ENCODE results near the gene ZCCHC17.

The ZCCHC17 gene

GRCh38 chr1:31373897-31374486 lies 77.2 kb downstream of the ZCCHC17 start:
- ATAC-seq (ENCODE audit: insufficient read depth, low read depth) (0 out of 3 replicates have a peak, but pooled peaks have one; percentile 5), DNase-seq (no peak)
- H3K4me3 ChIP-seq (ENCODE audit: low read depth in 1 of 2, low read length in 2 of 2) = peak overlapping the region in 1 of 2 experiments; percentile 55; a peak in 2 of 4 replicates
- H3K9ac ChIP-seq (ENCODE audit: low read depth, low read length) = peak overlapping the region; percentile 49
- H3K9me3 ChIP-seq (ENCODE audit: insufficient read depth, low read length, severe bottlenecking) = no peaks in the 10 kb centered on the region
- no peaks in the 10 kb centered on the region for H3K36me3 ChIP-seq (ENCODE audit: insufficient read depth, low read length)
- H3K27ac ChIP-seq (ENCODE audit: low read length) = peak overlapping the region; percentile 65
- H2AFZ ChIP-seq (ENCODE audit: low read depth, low read length) = peak overlapping the region; percentile 80
- no peaks in the 10 kb centered on the region for H4K20me1 ChIP-seq (ENCODE audit: insufficient read depth, low read length)
- H3K79me2 ChIP-seq (ENCODE audit: insufficient read depth, low read length) = no peaks in the 10 kb centered on the region
- peak overlapping the region; percentile 80 for H3K4me2 ChIP-seq (ENCODE audit: insufficient read depth, low read length)
- TF ChIP-seq EZH2 (IDR thresholded peaks at IDR 0.05; ENCODE audit: borderline replicate concordance, low read depth, low read length, severe bottlenecking) = no peak
- TF ChIP-seq CTCF (IDR thresholded peaks at IDR 0.05; ENCODE audit: borderline replicate concordance, extremely low read depth, low read length, poor library complexity, severe bottlenecking) = no peak
- peaks cover 18% of the 10 kb centered on the region for H3K4me1 ChIP-seq (ENCODE audit: insufficient read depth, low read length)
- H3K27me3 ChIP-seq (ENCODE audit: insufficient read depth, low read length, poor library complexity) = no peaks in the 10 kb centered on the region

- no peak for ATAC-seq (ENCODE audit: insufficient read depth, low read depth)
- Histone ChIP-seq H3K27me3 (ENCODE audit: insufficient read depth, low read length, poor library complexity) (no peaks in the 10 kb centered on the region), H2AFZ (ENCODE audit: low read depth, low read length) (no peak overlapping the region), H4K20me1 (ENCODE audit: insufficient read depth, low read length) (no peaks in the 10 kb centered on the region), H3K9me3 (ENCODE audit: insufficient read depth, low read length, severe bottlenecking) (no peaks in the 10 kb centered on the region), H3K4me3 (ENCODE audit: low read depth in 1 of 2, low read length in 2 of 2) (no peak overlapping the region), H3K36me3 (ENCODE audit: insufficient read depth, low read length) (no peaks in the 10 kb centered on the region), H3K4me1 (ENCODE audit: insufficient read depth, low read length) (peaks cover 18% of the 10 kb centered on the region), H3K9ac (ENCODE audit: low read depth, low read length) (no peak overlapping the region), H3K79me2 (ENCODE audit: insufficient read depth, low read length) (no peaks in the 10 kb centered on the region), H3K27ac (ENCODE audit: low read length) (no peak overlapping the region), H3K4me2 (ENCODE audit: insufficient read depth, low read length) (0 out of 2 replicates have a peak overlapping the region, but pooled peaks have one; percentile 80)
- no peak for TF ChIP-seq CTCF (IDR thresholded peaks at IDR 0.05; ENCODE audit: borderline replicate concordance, extremely low read depth, low read length, poor library complexity, severe bottlenecking)
- TF ChIP-seq EZH2 (IDR thresholded peaks at IDR 0.05; ENCODE audit: borderline replicate concordance, low read depth, low read length, severe bottlenecking) = no peak
- no peak for DNase-seq
Observed at GRCh38 chr1:31374511-31375196, 77.8 kb downstream of the ZCCHC17 start.

GRCh38 chr1:31376375-31377134 lies 79.7 kb downstream of the ZCCHC17 start:
- Histone ChIP-seq H3K4me3 (ENCODE audit: low read depth in 1 of 2, low read length in 2 of 2) (no peak overlapping the region), H3K27me3 (ENCODE audit: insufficient read depth, low read length, poor library complexity) (no peaks in the 10 kb centered on the region), H3K9me3 (ENCODE audit: insufficient read depth, low read length, severe bottlenecking) (no peaks in the 10 kb centered on the region), H2AFZ (ENCODE audit: low read depth, low read length) (no peak overlapping the region), H3K4me2 (ENCODE audit: insufficient read depth, low read length) (no peak overlapping the region), H3K36me3 (ENCODE audit: insufficient read depth, low read length) (no peaks in the 10 kb centered on the region), H4K20me1 (ENCODE audit: insufficient read depth, low read length) (no peaks in the 10 kb centered on the region), H3K79me2 (ENCODE audit: insufficient read depth, low read length) (no peaks in the 10 kb centered on the region), H3K4me1 (ENCODE audit: insufficient read depth, low read length) (peaks cover 18% of the 10 kb centered on the region), H3K9ac (ENCODE audit: low read depth, low read length) (no peak overlapping the region), H3K27ac (ENCODE audit: low read length) (no peak overlapping the region)
- no peak for DNase-seq
- no peak for ATAC-seq (ENCODE audit: insufficient read depth, low read depth)
- TF ChIP-seq CTCF (IDR thresholded peaks at IDR 0.05; ENCODE audit: borderline replicate concordance, extremely low read depth, low read length, poor library complexity, severe bottlenecking) = no peak
- TF ChIP-seq EZH2 (IDR thresholded peaks at IDR 0.05; ENCODE audit: borderline replicate concordance, low read depth, low read length, severe bottlenecking) = no peak
